Anterior cingulate cortex (tissue), 58 donors: ENCODE measurements around the gene RAB40C.

Experiments
- DNase-seq, 58 donors: peaks; one replicate each; lab custom pipeline; 2025; lab: John Stamatoyannopoulos, UW

Gene RAB40C

DNA sequence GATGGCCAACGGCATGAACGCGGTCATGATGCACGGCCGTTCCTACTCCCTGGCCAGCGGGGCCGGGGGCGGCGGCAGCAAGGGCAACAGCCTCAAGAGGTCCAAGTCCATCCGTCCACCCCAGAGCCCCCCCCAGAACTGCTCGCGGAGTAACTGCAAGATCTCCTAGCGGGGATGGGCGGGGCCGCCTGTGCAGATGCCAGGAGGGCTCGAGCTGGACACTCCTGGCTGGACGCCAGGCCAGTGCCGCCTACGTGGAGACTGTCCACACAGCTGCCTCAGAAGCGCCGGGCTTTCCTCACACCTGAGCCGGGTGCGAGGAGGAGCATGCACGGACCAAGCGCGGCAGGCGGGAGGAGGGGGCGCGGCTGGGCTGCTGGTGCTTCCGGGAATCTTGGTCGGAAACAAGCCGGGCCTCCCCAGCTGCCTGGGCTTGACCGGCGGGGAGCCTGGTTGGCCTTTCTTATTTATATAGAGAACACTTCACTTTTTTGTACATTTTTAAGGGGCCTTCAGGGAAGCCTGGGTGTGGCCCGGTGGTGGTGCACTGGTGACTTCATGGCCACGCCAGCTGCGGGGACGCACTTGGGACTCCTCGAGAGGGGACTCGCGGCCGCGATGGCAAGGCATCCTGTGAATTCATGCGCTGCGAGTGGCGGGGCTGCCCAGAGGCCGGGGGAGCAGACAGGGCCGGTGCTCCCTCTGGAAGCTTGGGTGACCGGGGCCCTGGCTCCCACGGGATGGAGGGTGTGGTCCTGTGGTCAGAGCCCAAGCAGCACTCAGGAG, 37.8 kb downstream of the RAB40C start:
- peak in 1 of 58 donors; percentile 31 for DNase-seq

GRCh38 chr16:628321-629061, 38.6 kb downstream of the RAB40C start:
- DNase-seq: no peak

GRCh38 chr16:629185-629832, 39.4 kb downstream of the RAB40C start:
- peak in 1 of 58 donors; percentile 59 for DNase-seq

- peak in 1 of 58 donors; percentile 59 for DNase-seq
These were observed 40.0 kb downstream of the RAB40C start for GRCh38 chr16:629833-630248.

- no peak for DNase-seq
These were observed 40.5 kb downstream of the RAB40C start for GRCh38 chr16:630249-630814.

- peak in 1 of 58 donors; percentile 41 for DNase-seq
These were observed 41.0 kb downstream of the RAB40C start, which contains the start of gene WFIKKN1 for GRCh38 chr16:630815-631405. Gene WFIKKN1 (plus strand): TSS chr16:630985. CDS start chr16:631254, 269 bp downstream.

DNA sequence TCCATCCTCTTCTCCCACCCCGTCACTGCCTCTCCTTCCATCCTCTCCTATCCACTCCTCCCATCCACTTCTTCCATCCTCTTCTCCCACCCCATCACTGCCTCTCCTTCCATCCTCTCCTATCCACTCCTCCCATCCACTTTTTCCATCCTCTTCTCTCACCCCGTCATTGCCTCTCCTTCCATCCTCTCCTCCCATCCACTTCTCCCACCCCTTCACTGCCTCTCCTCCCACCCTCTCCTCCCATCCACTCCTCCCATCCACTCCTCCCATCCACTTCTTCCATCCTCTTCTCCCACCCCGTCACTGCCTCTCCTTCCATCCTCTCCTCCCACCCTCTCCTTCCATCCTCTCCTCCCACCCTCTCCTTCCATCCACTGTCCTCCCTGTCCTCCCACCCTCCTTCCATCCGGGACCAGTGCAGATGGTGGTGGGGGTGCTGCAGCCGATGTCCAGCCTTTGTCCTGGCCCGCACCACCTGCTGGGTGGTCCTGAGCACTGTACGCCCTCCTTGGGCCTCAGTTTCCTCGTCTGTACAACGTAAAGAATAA, 42.0 kb downstream of the RAB40C start:
- no peak for DNase-seq

- no peak for DNase-seq
These were observed 42.8 kb downstream of the RAB40C start for GRCh38 chr16:632486-633335.

GRCh38 chr16:633336-634050, 43.6 kb downstream of the RAB40C start:
- DNase-seq: no peak

DNA sequence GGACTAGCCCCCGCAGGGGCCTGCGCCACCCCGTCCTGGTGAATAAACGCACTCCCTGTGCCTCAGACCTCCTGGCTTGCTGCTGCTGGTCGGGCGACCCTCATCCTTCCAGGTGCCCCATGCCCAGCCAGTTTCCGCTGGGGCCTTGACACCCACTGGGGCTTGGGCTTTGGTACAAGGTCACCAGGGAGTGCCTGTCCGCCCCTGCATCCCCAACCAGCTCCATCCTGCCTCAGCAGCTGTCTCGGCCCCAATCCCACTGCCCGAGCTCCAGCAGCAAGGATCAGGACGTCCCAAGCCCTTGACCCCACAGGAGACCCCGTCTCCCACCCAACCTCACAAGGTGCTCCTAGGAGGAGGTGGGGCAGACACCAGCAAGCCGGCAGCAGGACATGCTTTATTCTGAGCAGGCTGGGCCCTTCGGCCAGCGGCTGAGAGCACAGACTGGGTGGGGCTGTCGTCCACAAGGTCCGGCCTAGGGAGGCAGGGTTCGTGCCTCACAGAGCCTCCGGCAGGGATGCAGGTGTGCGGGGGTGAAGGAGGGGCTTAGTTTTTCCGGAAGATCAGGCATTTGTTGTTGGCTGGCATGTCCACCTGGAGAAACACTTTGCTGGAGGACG, 44.3 kb downstream of the RAB40C start:
- no peak for DNase-seq

DNA sequence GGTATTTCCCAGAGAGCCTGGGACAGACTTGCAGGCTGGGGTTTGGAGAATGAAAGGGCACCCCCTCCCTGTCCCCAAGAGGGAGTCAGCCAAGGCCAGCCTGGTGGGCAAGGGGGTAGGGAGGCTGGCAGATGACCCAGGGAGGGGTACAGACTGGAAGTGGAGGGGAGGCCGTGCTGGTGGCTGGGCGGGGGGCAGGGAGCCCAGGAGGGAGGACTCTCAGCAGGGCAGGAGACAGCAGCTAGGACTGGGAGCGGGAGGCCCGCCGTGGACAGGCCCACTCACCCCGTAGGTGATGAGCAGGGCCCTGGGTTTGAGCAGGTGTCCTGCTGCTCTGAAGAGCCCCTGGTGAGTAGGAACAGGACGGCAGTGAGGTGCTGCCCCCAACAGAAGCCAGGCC, 45.1 kb downstream of the RAB40C start:
- DNase-seq: no peak

DNA sequence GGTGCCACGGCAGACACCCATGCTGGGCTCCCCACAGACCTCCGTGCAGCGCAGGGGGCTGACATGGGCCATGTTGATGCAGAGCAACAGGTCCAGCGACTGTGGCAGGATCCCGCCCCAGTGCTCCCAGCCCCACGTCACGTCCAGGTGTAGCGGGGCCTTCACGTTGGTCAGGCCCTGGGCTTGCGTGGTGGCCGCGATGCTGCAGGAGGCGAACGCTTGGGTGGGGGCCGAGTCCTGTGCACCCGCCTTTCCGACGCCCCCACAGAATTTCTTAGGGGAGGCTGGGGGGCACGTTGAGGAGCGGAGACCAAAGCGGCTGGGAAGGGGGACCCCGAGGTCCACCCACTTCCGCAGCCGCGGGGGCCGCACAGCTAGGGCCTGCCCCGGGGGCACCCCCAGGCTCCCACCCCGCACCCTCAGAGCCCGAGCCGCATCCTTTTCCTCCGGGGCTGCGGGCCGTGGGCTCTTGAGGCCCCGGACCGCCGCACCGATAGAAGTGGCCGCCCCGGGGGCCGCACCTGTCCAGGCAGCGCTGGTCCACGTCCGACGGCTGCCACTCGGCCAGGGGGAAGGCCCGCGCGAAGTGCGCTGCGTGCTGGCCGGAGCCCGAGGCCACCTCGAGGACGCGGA, 45.8 kb downstream of the RAB40C start:
- peak in 3 of 58 donors; percentile 11 to 29 (median 27) for DNase-seq

DNA sequence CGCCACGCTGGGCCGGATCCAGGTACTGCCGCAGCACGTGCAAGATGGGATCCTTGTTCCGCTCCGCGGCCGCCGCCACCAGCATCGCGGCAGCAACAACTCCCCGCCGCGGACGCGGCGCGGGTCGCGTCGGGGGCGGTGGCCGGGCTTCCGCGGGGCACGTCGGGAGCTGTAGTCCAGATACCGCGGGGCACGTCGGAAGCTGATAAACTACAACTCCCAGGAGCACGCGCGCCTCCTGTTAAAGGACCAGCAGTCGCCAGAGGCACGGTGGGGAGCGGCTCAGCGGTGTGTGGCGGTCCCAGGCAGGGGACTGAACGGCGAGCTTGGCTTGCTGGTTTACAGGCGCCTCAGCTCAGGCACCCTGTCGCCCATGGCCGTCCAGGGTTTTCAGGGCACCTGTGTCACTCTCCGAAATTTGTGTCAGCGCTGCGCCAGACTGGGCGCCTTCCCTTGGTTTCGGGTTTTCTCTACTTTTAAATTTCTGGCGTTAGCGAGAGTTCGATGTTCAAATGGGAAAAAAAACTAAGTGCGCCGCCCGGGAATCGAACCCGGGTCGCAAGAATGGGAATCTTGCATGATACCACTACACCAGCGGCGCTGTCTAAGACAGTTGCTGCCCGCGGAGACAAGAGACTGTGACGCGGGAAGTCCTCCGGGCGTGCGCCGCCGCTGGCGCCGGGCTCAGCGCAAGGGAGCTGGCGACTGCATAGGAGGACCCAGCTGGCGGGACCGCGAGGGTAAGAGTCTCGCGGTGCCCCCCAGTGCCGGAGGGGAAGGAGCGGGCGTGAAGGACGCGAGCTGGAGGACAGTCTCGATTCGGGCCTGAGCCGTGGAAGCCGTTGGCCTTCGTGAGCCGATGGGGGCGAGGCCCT, 46.6 kb downstream of the RAB40C start, which contains the start of gene METTL26:
TSS of gene METTL26 (minus strand) at position 100 of the 875 bp plus-strand sequence. CDS start at position 85, 15 bp downstream.
- DNase-seq: peak; percentile 66 to 99 (median 96)

DNA sequence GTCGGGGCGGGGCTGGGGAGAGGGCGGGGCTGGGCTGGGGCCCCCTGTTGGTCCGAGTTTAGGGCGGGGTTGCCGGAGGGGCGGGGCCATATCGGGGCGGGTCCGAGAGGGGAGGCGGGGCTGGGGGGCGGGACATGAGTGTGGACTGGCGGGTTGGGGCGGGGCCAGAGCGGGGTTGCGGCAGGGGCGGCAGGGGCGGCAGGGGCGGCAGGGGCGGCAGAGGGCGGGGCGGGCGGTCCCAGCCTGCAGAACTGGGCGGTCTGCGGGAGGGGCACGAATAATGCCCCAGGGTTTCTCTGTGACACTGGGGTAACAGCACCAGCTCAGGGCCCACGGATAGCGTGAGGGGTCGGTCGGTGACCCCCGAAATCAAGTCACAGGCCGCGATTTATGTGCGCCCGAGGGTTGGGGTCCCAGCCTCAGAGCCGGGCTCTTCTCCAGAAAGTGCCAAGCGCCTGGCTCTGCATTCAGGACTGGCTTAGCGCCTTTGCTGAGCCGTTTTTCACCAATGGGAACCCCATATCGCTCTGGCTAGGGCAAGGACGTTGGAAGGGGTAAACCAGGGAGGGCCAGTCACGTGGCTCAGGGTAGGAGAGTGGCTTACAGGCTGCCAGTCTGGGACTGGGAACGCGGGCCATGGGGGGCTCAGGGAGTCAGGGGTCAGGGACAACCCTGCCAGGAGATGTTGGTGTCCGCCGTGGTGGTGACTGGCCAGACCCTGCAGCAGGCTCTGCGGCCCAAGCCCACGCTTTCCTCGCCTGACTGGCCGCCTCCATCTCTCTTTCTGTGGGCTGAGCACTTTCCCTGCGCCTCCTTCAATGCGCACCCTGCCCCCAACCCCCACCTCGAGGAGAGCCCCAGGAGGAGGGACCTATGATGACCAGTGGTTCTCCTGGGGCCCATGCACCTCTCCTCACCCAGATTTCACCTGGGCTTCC, 47.5 kb downstream of the RAB40C start:
- peak in 49 of 58 donors; percentile 15 to 99 (median 95) for DNase-seq

DNA sequence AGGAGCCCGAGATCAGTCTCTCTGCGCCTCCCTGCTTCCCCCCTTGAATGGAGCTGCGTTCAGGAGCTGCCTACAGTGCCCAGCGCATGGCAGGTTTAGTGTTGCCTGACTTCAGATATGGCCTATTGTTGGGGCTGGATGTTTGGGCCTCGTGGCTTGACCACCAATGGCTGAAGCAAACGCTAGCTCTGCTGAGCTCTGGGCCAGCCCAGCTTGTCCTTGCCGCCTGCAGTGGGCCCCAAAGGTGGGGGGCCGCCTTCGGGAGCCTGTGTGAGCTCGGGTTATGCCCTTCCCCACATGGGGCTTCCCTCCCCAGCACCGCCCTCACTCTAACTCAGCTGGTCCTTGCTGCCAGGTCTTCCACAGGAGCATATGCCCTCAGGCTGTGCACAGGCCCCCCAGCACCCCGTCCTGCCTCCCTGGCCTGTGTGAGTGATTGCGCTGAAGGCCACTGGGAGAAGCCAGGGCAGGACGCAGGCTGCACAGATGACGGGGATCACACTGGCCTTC, 48.2 kb downstream of the RAB40C start:
- DNase-seq: no peak
